HG03520 (cell line): ENCODE data around the gene GOT2.
A peak's percentile ranks its signal among the peaks of the same experiment; 100 is the strongest.
"Not testable (repeated sequence)": the region's sequence is repeated elsewhere in the genome, so short reads cannot be mapped to it uniquely, and the experiment has no call there.

Experiments
- ATAC-seq: cut with Tn5 transposase; IDR thresholded peaks from one replicate; pipeline ENCODE4 v1.9.1; 2021; ENCODE audit warnings: mild to moderate bottlenecking, moderate library complexity; ENCODE audit not compliant: unreplicated experiment

The GOT2 gene

DNA sequence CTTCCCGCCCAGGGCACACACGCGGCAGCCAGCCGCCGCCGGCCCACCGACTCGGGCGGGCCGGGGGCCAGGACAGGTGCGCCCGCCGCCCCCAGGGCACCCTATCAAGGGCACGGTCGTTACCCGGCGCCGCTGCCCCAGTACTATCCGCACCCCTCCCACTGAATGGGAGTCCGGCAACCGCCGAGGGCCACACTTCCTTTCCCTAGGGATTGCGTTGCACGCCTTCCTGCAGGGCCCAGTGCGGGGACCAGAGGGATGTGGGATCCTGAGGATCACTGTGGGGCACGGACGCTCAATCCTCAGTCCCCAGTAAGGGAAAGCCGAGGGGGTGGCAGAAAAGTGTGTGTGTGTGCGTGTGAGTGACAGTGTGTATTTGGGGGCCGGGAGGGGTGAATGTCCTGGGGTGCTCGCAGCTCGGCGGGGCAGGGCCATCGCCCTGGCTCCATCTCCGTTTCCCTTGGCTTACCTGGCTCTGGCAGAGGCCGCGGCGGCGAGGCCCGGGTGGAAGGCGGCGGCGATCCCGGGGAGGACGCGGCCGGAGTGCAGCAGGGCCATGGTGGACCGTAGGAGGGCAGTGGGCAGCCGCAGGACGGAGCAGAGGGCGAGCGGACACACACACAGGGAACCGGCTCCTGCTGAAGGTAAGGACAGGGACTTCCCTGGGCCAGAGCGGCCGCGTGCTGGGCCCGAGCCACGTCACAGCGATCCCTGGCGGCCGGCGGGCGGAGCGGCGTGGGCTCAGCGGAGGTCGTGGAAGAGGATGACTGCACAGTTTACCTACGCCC, at the start of gene GOT2:
GOT2 (minus strand) TSS at position 646 of the 788 bp plus-strand sequence; CDS start at position 558, 88 bp downstream.
- ATAC-seq, result peak; percentile 94

DNA sequence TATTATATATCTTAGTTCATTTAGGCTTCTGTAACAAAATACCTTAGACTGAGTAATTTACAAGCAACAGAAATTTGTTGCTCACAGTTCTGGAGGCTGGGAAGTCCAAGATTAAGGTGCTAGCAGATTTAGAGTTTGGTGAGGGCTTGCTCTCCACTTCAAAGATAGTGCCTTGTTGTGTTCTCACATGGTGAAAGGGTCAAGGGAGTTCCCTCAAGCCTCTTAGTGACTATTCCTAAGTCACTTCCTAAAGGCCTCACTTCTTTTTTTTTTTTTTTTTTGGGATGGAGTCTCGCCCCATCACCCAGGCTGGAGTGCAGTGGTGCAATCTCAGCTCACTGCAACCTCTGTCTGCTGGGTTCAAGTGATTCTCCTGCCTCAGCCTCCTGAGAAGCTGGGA, 45.2 kb upstream of the GOT2 start:
- ATAC-seq, result not testable (repeated sequence)

DNA sequence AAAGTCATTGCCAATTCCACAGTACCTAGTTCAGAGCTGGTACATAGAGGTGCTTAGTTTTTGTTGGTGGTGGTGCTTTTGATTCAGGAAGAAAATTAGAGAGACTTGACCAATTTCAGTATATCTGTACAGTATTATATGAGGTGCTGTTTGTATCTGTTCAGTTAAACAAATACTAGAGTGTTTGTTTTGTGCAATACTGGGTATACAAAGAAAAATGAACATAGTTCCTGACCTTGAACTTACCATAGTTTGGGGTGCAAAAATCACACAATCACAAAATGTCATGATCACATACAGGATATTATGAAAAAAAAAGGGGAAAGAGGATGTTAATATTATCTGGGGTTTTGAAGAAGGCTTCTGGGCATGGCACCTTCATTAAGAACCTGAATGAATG, 39.8 kb upstream of the GOT2 start:
- ATAC-seq, result no peak

DNA sequence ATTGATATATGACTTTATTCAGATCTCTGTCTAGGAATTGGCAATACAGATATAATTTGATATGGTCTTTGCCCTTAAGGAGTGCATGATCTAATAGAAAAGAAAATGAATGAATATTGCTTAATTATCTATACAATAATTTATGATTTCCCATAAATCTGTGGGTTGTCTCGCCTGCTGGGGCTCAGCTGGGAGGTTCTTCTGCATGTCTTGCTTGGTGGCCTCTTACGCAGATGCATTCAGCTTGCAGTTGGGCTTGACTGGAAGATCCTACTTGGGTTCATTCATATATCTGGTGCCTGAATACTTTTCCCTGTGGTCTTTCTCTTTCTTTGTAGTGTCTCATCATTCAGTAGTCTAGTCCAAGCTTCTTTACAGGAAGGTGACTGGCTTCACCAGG, 34.0 kb upstream of the GOT2 start:
- ATAC-seq, result no peak

DNA sequence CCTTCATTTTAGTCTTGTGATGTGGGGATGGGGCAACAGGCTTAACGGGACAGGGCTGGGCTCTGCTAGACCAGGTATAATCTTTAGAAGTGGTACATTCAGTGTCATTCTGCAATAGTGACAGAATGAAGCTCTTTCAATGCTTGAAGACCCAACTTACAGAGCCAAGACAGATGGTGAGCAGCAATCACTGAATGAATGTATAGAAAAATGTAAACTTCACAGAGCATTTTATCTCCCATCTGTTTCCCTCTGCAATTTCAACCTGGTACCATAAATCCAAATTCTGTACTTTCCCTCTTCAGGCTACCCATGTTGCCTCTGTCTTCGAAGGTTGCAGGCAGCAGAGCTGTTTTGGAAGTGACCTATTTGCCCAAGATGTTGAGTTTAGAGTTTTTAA, 33.5 kb upstream of the GOT2 start:
- no peak for ATAC-seq

DNA sequence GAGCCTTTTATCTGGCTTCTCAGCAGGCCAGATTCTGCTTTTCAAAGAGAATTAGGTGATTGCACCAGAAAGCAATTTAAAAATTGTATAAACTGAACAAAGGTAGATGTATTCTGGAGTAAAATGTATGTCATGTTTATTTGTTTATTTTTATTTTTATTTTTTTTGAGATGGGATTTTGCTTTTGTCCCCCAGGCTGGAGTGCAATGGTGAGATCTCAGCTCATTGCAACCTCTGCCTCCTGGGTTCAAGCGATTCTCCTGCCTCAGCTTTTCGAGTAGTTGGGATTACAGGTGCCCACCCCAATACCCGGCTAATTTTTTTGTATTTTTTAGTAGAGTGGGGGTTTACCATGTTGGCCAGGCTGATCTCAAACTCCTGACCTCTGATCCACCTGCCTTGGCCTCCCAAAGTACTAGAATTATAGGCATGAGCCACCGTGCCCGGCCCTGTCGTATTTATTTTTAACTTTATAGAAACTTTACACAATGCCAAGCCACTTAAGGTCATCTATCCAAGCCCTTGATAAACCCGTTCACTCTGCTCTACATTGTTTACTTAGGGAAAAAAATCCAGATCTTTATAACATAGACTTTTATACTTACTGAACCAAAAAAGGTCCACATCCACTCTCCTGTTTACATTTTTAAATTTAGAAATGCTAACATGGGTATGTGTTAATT, 22.7 kb upstream of the GOT2 start:
- no peak for ATAC-seq

DNA sequence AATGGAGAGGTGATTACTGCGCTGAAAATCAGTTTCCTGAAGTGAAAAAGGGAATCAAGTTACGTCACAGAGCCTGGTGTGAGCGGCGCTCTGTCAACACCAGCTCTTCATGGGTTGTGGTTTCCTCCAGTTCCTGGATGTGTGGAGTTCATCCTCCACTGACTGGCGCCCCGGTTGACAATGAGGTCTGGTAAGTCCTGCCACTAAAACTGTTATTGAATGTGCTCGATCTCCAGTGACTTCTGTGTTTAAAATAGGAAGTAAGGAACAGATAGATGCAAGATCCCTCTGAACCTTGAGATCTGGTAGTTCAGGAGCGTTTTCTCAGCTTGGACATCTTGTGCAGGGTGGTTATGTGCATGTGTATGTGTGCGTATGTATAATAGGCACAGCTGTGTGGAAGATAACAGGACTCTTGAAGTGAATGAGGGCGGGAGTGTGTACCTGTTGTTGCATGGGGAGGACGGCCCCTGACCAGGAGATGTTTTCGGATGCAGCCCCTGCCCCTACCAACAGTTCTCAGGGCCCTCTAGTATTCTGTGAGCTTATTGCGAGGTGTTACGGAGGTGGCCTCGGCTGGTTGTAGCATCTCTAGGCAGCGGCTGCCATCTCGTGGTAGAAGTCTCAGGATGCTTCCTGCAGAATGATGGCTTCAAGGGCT, 22.0 kb upstream of the GOT2 start:
- ATAC-seq, result peak; percentile 98

DNA sequence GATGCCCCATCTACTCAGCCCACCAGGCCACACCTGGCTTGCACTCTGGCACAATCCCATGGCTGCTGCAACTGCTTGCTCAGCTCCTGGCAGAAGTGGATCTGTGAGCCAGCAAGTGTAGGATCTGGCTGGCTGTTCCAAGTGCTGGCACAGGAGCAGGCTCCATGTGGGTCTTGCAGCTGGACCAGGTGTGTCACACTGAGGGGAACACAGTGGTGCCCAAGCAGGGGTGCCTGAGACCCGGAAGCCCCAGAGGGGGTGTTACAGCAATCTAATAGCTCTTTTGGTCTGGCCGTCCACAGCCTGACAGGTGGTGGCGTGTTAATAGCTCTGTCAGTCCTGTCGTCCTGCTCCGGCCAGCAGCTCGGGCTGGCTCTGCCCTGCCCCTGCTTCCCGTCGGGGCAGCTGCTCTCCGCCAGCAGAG, 19.6 kb upstream of the GOT2 start:
- no peak for ATAC-seq

DNA sequence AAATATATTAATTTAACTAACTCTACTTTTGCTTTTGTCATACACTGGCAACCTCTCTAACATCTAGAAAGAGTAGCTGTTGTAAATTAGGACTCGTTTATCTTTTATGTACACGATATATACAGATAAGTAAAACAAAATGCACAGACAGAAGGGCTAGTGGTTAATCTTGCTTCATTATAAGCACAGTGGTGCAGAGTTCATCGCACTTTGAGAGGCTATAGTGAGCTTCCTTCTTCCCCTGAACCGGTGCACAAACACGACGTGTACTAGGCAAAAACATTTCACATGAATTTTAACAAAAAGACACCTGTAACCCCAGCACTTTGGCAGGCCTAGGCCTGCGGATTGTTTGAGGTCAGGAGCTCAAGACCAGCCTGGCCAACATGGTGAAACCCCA, 10.4 kb upstream of the GOT2 start:
- no peak for ATAC-seq

DNA sequence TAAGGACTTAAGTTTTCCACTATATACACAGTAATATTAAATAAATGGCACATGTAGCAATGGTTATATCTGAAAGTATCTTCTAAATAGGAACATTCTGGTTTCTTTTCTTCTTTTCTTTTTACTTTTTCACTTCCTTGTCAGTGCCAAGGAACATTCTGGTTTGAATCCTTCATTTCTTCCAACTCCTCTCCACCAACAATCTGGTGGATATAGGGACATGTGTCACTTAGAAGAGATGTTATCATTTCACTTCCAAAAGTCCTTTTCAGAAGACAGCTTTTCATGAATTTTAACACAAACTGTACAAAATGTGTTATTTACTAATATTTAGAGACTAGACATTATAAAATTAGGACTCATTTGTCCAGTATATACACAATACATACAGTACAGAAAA, 7.9 kb upstream of the GOT2 start:
- no peak for ATAC-seq

DNA sequence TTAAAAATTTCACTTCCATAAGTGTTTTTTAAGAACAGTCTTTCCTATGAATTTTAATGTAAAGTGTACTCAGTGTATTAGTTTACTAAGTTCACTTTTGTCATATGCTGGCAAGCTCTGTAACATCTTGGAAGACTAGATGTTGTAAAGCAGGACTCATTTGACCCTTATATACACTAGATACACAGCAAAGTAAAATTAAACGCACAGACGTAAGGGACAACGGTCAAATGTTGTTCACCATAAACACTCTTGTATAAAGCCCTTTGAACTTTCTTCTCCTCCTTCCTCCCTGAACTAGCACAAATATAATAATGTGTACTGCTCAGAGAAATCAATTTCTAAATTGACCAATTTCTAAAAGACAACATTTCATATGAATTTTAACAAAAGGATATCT, 7.0 kb upstream of the GOT2 start:
- ATAC-seq, result no peak

DNA sequence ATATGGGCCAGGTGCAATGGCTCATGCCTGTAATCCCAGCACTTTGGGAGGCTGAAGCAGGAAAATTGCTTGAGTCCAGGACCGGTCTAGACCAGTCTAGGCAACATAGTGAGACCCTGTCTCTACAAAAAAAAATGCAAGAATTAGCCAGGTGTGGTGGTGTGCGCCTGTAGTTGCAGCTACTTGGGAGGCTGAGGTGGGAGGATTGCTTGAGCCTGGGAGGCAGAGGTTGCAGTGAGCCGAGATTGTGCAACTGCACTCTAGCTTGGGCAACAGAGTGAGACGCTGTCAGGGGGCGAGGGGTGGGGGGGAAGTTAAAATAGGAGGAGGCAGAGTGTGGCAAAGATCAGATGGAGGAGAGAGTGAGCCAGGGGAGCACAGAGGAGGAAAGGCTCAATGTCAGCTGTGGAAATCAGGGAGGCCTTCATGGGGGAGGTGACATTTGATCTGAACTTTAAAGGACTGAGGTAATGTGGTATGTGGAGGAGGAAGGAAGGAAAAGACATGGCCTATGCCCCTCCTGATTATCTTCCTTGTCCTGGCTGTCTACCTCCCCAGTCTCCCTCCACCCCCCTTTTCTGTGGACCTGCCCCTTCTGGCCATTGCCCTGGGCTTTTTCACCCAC, 4.7 kb upstream of the GOT2 start:
- ATAC-seq, result no peak

DNA sequence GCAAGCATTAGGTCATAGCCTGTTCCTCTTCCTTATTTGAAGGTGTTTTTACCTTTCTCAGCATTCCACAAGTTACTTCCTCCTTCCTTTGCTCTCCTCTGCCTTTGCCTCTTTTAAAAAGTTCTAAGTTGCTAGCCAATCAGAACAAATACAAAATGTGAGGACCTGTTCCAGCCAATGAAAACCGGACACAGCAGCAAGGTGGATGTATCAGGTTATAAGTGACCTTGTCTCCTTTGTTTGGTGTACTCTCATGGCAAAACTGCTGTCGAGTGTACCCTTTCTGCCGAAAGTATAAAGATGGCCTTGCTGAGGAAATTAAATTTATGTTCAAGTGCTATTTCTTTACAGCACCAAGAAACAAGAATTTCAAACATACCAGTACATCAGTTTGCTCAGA, 2.2 kb upstream of the GOT2 start:
- ATAC-seq, result not testable (repeated sequence)

DNA sequence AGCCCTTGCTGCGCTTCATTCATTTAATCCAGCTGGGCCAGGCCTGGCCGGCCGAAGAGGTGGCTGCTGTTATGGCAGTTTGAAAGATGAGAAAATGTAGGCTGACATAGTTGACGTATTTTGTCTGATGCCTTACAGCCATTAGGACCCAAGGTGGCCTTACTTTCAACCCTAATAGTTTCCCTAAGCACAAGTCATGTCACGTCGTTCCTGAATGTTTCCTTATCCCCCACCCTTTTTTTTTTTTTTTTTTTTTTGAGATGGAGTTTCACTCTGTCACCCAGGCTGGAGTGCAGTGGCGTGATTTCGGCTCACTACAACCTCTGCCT, 307 bp upstream of the GOT2 start:
- ATAC-seq, result no peak

DNA sequence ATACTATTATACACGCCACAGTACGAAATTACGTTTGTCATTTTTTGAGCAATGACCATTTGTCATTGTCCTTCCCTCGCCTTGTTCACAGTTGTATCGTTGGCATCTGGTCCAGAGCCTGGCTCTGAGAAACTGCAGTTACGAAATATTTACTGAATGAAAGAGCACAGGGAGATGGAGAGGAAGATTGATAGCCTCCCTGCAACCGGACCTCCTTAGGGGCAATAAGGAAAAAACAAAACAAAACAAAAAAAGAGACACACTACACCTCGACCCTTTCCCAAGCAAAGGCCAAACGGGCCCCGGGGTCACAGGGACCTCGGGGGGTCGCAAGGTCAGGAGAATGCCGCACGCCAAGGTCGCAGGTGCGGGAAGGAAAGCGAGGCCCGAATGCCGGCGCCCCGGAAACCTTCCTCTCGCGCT, 857 bp downstream of the GOT2 start:
- no peak for ATAC-seq

DNA sequence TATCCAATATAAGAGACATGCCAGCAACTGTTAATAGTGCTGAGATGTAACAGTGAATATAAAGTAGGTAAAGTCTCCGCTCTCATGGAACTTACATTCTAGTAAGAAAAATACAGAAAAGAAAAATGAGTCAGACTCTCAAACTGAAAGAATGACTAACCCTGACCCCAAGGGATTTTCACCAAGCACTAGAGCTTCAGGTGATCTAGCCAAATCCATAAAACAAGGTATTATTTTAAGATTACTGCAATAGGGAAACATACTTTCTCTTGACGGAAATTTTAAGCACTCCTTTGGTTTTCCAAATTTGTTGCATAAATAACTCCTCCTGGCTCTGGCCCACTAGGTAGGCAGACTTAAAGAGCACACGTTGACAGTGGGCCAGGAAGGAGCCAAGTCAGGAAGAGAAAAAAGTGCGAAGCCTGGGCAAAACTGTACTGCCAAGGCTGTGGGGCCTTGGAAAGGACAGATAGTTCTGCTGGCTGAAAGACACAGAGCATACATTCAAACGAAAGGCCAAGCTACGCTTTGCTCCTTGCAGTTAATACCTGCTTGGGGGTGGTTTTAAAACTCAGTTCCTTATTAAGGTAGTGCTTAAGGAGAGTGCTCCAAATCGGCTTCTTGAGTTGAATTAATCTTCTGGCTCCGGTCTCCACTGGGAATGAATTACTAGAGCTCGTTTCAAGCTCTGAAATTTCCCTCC, 1.4 kb downstream of the GOT2 start:
- ATAC-seq, result peak; percentile 33

DNA sequence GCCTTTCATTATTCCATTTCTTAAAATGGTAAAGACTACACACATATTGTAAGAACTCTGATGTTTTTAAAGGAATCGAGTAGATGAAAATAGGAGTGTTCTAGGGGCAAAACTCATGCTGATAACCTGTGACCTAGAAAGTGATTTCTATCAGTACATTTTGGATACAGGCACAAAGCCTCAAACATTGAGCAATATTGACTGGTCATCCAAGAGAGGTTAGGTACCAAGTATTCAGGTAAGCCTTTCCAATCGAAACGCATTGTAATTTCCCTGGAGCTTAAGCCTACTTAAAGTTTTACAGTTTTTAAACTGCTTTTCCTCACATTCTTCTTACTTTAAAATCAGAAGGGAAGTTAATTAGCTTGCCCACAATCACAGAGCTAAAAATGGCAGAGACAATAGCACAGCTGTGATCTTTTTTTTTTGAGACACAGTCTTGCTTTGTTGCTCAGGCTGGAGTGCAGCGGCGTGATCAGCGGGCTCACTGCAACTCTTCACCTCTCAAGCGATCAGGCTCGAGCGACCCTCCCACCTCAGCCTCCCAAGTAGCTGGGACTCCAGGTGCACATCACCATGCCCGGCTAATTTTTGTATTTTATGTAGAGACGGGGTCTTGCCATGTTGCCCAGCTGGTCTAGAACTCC, 3.3 kb downstream of the GOT2 start:
- no peak for ATAC-seq

DNA sequence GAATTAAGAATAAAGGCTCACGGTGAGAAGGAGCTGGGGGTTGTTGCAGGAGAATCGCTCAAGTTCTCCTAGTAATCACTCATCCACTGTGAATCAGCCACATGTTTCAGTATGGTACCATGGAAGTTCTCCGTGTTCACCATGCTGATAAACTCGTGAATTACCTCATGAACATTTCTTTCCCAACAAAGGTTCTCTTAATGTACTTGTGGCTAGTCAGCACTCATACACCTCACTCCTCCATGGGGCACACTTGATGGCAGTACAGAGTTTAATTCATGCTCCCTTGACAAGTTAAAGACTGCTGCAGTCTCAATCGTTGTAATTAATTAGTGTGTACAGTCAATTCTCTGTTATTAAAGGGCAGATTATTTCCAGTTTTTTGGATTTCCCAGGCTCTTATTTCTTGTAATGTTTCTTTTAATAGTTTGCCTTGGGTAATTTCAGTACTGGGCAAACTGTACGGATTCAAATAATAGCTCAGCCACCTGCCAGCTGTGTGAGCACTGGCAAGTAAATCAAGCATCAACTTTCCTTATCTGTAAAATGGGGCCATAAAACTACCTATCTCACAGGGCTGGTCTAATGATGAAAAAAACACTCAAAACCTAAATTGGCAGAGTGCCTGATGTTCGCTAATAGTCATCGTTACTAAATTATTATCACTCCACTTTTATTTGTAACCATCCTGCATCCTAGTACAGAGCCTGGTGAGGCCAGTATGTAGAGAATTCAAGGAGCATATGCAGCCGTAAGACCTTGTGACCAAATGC, 6.1 kb downstream of the GOT2 start:
- no peak for ATAC-seq

DNA sequence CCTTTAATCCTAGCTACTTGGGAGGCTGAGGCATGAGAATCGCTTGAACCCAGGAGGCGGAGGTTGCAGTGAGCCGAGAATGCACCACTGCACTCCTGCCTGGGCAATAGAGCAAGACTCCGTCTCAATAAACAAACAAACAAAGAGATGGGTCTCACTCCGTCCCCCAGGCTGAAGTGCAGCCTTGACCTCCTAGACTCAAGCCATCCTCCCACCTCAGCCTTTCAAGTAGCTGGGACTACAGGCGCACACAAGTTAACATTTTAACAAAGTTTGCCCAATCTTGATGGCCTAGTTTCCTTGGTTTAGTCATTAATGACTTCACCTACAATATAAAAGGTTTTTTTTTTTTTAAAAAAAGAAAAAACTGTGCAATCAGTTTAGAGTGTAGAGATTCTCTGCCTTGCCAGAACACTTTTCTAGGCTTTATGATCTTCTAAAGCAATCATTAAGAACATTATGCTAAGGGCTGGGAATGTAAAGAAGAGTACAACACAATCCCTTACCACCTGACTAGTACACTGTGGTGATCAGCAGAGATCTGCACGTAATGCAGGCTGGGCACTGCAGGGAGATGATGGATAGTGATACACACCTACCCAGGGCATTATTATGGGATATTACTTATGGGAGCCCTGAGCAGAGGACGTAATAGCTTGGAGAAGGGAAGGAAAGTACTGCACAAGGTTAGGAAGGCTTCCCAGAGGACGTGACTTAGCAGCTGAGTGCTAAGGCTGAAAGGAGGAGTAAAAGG, 6.9 kb downstream of the GOT2 start:
- ATAC-seq, result no peak
